HCT116 (cell line): ENCODE data around the gene RTN4IP1. TPM values are rescaled to one million over a fixed set of nuclear protein-coding genes. Genes with fewer than 3 reads are reported as not detected.

Experiments
- ATAC-seq: fragments of 200-7000 bp; cut with Tn5 transposase; 2 replicates; pipeline ENCODE4 v1.9.1; 2020; ENCODE audit warnings: mild to moderate bottlenecking, moderate library complexity
- BruUV-seq: library from RNA; stranded (reverse); fragments of 400-500 nt; replicated peaks from 2 replicates; lab custom pipeline; 2021; lab: Mats Ljungman, UMichigan
- CTCF ChIA-PET: fragments of 300-600 bp; sonication (Branson Sonifier 250); formaldehyde crosslinking; loops from one replicate; lab custom pipeline; 2021; ENCODE audit warnings: antibody characterized with exemption; lab: Charles Lee
- POLR2A ChIA-PET: fragments of 300-600, 350-600 bp; sonication (Branson Sonifier 250); formaldehyde crosslinking; loops from one replicate; lab custom pipeline; 2021; ENCODE audit warnings: antibody characterized with exemption; lab: Charles Lee
- RAD21 ChIA-PET, 2 experiments: fragments of 300-600 bp; sonication (Branson Sonifier 250); formaldehyde crosslinking; loops; one replicate each; lab custom pipeline; 2023; ENCODE audit warnings: low total read pairs in 2 of 2; ENCODE audit not compliant: uncharacterized antibody in 2 of 2, unreplicated experiment in 2 of 2, low non-redundant PET in 1 of 2; lab: Charles Lee
- DNase-seq: peaks from one replicate; pipeline ENCODE4 v3.0.0-alpha.2; 2010; ENCODE audit warnings: low read depth, low spot score
- H2AFZ ChIP-seq: fragments of 200-600 bp; shearing (Covaris generic), sonication (generic); 2 replicates; pipeline ENCODE4 v1.6.1; 2017; ENCODE audit warnings: low read depth, mixed run types, mixed read lengths, antibody characterized with exemption, low read length; ENCODE audit not compliant: poor library complexity, severe bottlenecking
- H3K27ac ChIP-seq: 2 replicates; pipeline ENCODE4 v1.5.1; 2012; ENCODE audit warnings: low read depth, low read length
- H3K27me3 ChIP-seq: fragments of 200-600 bp; sonication (generic); 2 replicates; pipeline ENCODE4 v1.6.1; 2016; ENCODE audit warnings: mixed run types, low read length, mixed read lengths; ENCODE audit not compliant: insufficient read depth
- H3K36me3 ChIP-seq, 2 experiments: fragments of 200-500 bp in 1 of 2; fragments of 200-600 bp in 1 of 2; sonication (Bioruptor generic) in 1 of 2; sonication (generic) in 1 of 2; 2 replicates each; pipeline versions ENCODE4 v1.5.1 to v1.6.1; 2014 to 2016; ENCODE audit warnings: low read length in 2 of 2, inconsistent platforms in 1 of 2, mixed read lengths in 1 of 2, mixed run types in 1 of 2; ENCODE audit not compliant: insufficient read depth in 2 of 2, control insufficient read depth in 1 of 2
- H3K4me1 ChIP-seq, 2 experiments: fragments of 200-600 bp in 1 of 2; sonication (generic) in 1 of 2; 2 replicates each; pipeline versions ENCODE4 v1.5.1 to v1.6.1; 2012 to 2017; ENCODE audit warnings: low read length in 2 of 2, inconsistent platforms in 1 of 2, mild to moderate bottlenecking in 1 of 2, mixed read lengths in 1 of 2, mixed run types in 1 of 2, moderate library complexity in 1 of 2; ENCODE audit not compliant: insufficient read depth in 2 of 2, control insufficient read depth in 1 of 2
- H3K4me2 ChIP-seq: fragments of 200-600 bp; sonication (generic); 2 replicates; pipeline ENCODE4 v1.6.1; 2017; ENCODE audit warnings: mixed run types, low read length, mixed read lengths
- H3K4me3 ChIP-seq, 2 experiments: fragments of 200-600 bp in 1 of 2; sonication (generic) in 1 of 2; replicated peaks in 1 of 2; 2 replicates each; pipeline ENCODE4 v1.5.1; 2011 to 2016; ENCODE audit warnings: low read length in 2 of 2, control low read depth in 1 of 2, low read depth in 1 of 2, mild to moderate bottlenecking in 1 of 2, mixed read lengths in 1 of 2, mixed run types in 1 of 2
- H3K79me2 ChIP-seq: fragments of 200-600 bp; sonication (generic); 2 replicates; pipeline ENCODE4 v1.6.1; 2017; ENCODE audit warnings: mild to moderate bottlenecking, mixed run types, low read length, moderate library complexity, mixed read lengths; ENCODE audit not compliant: insufficient read depth
- H3K9ac ChIP-seq: fragments of 200-600 bp; sonication (generic); 2 replicates; pipeline ENCODE4 v1.6.1; 2016; ENCODE audit warnings: low read length, mixed read lengths
- H3K9me2 ChIP-seq: fragments of 200-600 bp; sonication (generic), shearing (Covaris generic); 2 replicates; pipeline ENCODE4 v1.6.1; 2017; ENCODE audit warnings: mixed run types, mild to moderate bottlenecking, moderate library complexity; ENCODE audit not compliant: insufficient read depth
- H3K9me3 ChIP-seq, 2 experiments: fragments of 200-500 bp in 1 of 2; fragments of 200-600 bp in 1 of 2; sonication (Bioruptor generic) in 1 of 2; sonication (generic) in 1 of 2; 2 replicates each; pipeline ENCODE4 v1.6.1; 2014 to 2017; ENCODE audit warnings: low read length in 2 of 2, mixed read lengths in 2 of 2, inconsistent platforms in 1 of 2, low read depth in 1 of 2, mild to moderate bottlenecking in 1 of 2, mixed run types in 1 of 2, moderate library complexity in 1 of 2; ENCODE audit not compliant: control insufficient read depth in 1 of 2, insufficient read depth in 1 of 2
- H4K20me1 ChIP-seq: fragments of 200-600 bp; sonication (generic), shearing (Covaris generic); 2 replicates; pipeline ENCODE4 v1.6.1; 2017; ENCODE audit warnings: mixed run types, mild to moderate bottlenecking, moderate library complexity; ENCODE audit not compliant: insufficient read depth
- CEBPB ChIP-seq: IDR thresholded peaks from 2 replicates; pipeline ENCODE4 v1.6.1; 2012; ENCODE audit warnings: low read depth
- ELF1 ChIP-seq: IDR thresholded peaks from 2 replicates; pipeline ENCODE4 v1.6.1; 2012; ENCODE audit warnings: low read depth, borderline replicate concordance
- EZH2 ChIP-seq: fragments of 200-600 bp; sonication (generic); IDR thresholded peaks from 2 replicates; pipeline ENCODE4 v1.6.1; 2017; ENCODE audit warnings: antibody characterized with exemption, mixed run types
- EZH2phosphoT487 ChIP-seq: fragments of 200-600 bp; IDR thresholded peaks from 2 replicates; pipeline ENCODE4 v1.6.1; 2018; ENCODE audit warnings: antibody characterized with exemption, borderline replicate concordance
- FOSL1 ChIP-seq: IDR thresholded peaks from 2 replicates; pipeline ENCODE4 v1.6.1; 2012; ENCODE audit warnings: low read depth
- JUND ChIP-seq: IDR thresholded peaks from 2 replicates; pipeline ENCODE4 v1.6.1; 2012
- POLR2A ChIP-seq: IDR thresholded peaks from 2 replicates; pipeline ENCODE4 v1.7.0; 2011; ENCODE audit warnings: borderline replicate concordance; ENCODE audit not compliant: insufficient read depth, insufficient read length; ENCODE audit errors: extremely low read depth
- POLR2AphosphoS5 ChIP-seq: IDR thresholded peaks from 2 replicates; pipeline ENCODE4 v1.6.1; 2011; ENCODE audit warnings: mild to moderate bottlenecking, low read depth, low read length, moderate library complexity
- SIN3A ChIP-seq: IDR thresholded peaks from 2 replicates; pipeline ENCODE4 v1.6.1; 2012; ENCODE audit warnings: low read depth
- ZFX ChIP-seq: fragments of 450-650 bp; IDR thresholded peaks from 2 replicates; pipeline ENCODE4 v1.6.1; 2017
- ZNF274 ChIP-seq: fragments of 200-500 bp; sonication (Bioruptor generic); IDR thresholded peaks from 2 replicates; pipeline ENCODE4 v1.6.1; 2014; ENCODE audit warnings: mild to moderate bottlenecking, low read depth, low read length, inconsistent platforms
- intact Hi-C: fragments of 100-400 bp; cut with micrococcal nuclease; formaldehyde crosslinking; loops from 2 replicates; pipeline ENCODE4 v1.10.0; 2022
- total RNA-seq: library from RNA; stranded (reverse); gene quantifications from one replicate; pipeline ENCODE4 v1.2.1, GENCODE V29; 2021; ENCODE audit not compliant: unreplicated experiment

The RTN4IP1 gene
- total RNA-seq, 1 experiment from 2014 or later = 9.1 TPM

DNA sequence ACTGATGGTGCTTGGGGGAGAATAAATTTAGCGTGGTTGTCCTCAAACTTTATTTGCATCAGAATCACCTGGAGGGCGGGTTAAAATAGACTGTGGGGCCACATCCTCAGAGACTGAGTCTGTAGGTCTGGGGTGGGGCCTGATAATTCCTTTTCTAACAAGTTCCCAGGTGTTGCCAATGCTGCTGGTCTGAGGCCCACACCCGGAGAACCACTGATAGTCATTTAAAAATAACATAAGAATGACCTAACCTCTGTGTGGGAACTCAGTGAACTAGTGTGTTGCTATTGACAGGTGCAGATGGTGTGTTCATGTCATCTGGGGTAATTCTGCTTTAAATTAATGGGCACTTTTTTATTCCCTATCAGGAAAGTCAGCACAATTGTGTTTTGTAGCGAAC is 64.8 kb downstream of the RTN4IP1 start:
- ATAC-seq (no peak), DNase-seq (no peak)
- H3K79me2 ChIP-seq = no peaks in the 10 kb centered on the region
- H3K4me1 ChIP-seq = peaks cover 28 to 34% of the 10 kb centered on the region in 2 experiments
- H3K27ac ChIP-seq = no peak overlapping the region
- TF ChIP-seq SIN3A = no peak
- TF ChIP-seq CEBPB = no peak
- TF ChIP-seq FOSL1 = no peak
- TF ChIP-seq POLR2A = no peak
- TF ChIP-seq EZH2 = no peak
- no peak for TF ChIP-seq JUND
- no peak for TF ChIP-seq POLR2AphosphoS5
- no peak for TF ChIP-seq ZNF274
- RAD21 ChIA-PET = no interaction called here
- POLR2A ChIA-PET = no interaction called here
- no peak overlapping the region for H2AFZ ChIP-seq
- H3K9me2 ChIP-seq = no peaks in the 10 kb centered on the region
- H3K9me3 ChIP-seq = no peaks in the 10 kb centered on the region
- no peak overlapping the region for H3K9ac ChIP-seq
- no TSS peak for BruUV-seq
- H4K20me1 ChIP-seq = no peaks in the 10 kb centered on the region
- no peak overlapping the region for H3K4me2 ChIP-seq
- no peak overlapping the region for H3K4me3 ChIP-seq
- H3K36me3 ChIP-seq = no peaks in the 10 kb centered on the region
- CTCF ChIA-PET = interaction anchor here (1.0 to 3.4 kb wide), 2 partner anchors 204 to 225 kb away, joined by 3 to 49 read pairs; partner anchors contain the start of gene CRYBG1
- intact Hi-C loops = no loop called here
- H3K27me3 ChIP-seq = no peaks in the 10 kb centered on the region

DNA sequence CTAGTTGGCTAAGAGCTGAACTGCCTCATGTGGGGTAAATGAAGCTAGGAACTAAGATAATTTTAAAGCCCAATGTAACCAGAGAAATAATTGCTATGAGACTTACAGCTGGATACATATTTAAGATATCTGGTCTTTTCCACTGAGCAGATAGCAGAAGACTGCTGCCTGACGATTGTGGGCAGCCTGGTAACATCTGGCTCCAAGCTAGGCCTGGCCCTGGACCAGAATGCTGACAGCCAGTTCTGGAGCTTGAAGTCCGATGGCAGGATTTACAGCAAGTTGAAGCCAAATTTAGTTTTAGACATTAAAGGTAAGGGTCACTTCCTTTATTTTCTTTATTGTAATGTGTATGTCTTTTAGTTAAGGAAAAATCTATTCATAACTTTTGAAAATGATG is 65.7 kb downstream of the RTN4IP1 start:
- intact Hi-C loops = no loop called here
- no TSS peak for BruUV-seq
- ChIA-PET POLR2A (interaction anchor here (0.6 to 0.9 kb wide), 2 partner anchors 198 to 238 kb away, joined by 3 to 5 read pairs; partner anchors contain the start of gene ATG5), RAD21 (no interaction called here), CTCF (interaction anchor here (0.8 to 3.2 kb wide), 6 partner anchors 118 to 416 kb away, joined by 3 to 13 read pairs (median 4); partner anchors contain the start of gene CRYBG1)
- H3K4me2 ChIP-seq = no peak overlapping the region
- no peak for DNase-seq
- no peaks in the 10 kb centered on the region for H3K36me3 ChIP-seq
- no peaks in the 10 kb centered on the region for H3K79me2 ChIP-seq
- no peaks in the 10 kb centered on the region for H4K20me1 ChIP-seq
- H3K27ac ChIP-seq = no peak overlapping the region
- ATAC-seq = no peak
- H3K9me2 ChIP-seq = no peaks in the 10 kb centered on the region
- H3K4me3 ChIP-seq = no peak overlapping the region
- H3K27me3 ChIP-seq = no peaks in the 10 kb centered on the region
- H3K4me1 ChIP-seq = peaks cover 33 to 37% of the 10 kb centered on the region in 2 experiments
- no peak overlapping the region for H3K9ac ChIP-seq
- no peak overlapping the region for H2AFZ ChIP-seq
- no peak for TF ChIP-seq ZNF274
- TF ChIP-seq EZH2phosphoT487 = no peak
- TF ChIP-seq ELF1 = no peak
- TF ChIP-seq EZH2 = no peak
- no peak for TF ChIP-seq ZFX
- no peak for TF ChIP-seq FOSL1
- TF ChIP-seq CEBPB = no peak
- TF ChIP-seq, all 23 proteins: peak for 0
- H3K9me3 ChIP-seq = no peaks in the 10 kb centered on the region
